ENCODE data around the gene ATP8B1.

Gene ATP8B1

GRCh38 chr18:57709335-57709734 is 93.8 kb downstream of the ATP8B1 start:
- TF ChIP-seq CTCF (IDR thresholded peaks at IDR 0.05; ENCODE audit: insufficient read depth, low read length, poor library complexity, severe bottlenecking): no peak
- DNase-seq (ENCODE audit: extremely low read depth, insufficient read length): no peak
- H3K4me3 ChIP-seq (replicated peaks; ENCODE audit: low read depth, low read length): no peak overlapping the region
- H3K36me3 ChIP-seq (ENCODE audit: control insufficient read depth, insufficient read depth, low read length): no peaks in the 10 kb centered on the region
- H3K27me3 ChIP-seq (replicated peaks; ENCODE audit: control insufficient read depth, insufficient read depth, low read length): no peaks in the 10 kb centered on the region

- no peak for DNase-seq (ENCODE audit: extremely low read depth, insufficient read length)
- H3K36me3 ChIP-seq (ENCODE audit: control insufficient read depth, insufficient read depth, low read length): no peaks in the 10 kb centered on the region
- H3K4me3 ChIP-seq (replicated peaks; ENCODE audit: low read depth, low read length): no peak overlapping the region
- no peaks in the 10 kb centered on the region for H3K27me3 ChIP-seq (replicated peaks; ENCODE audit: control insufficient read depth, insufficient read depth, low read length)
- no peak for TF ChIP-seq CTCF (IDR thresholded peaks at IDR 0.05; ENCODE audit: insufficient read depth, low read length, poor library complexity, severe bottlenecking)
Observed at GRCh38 chr18:57708288-57708687, 94.8 kb downstream of the ATP8B1 start.

GRCh38 chr18:57705832-57706595 is 97.1 kb downstream of the ATP8B1 start:
- DNase-seq (ENCODE audit: extremely low read depth, insufficient read length): no peak
- no peaks in the 10 kb centered on the region for H3K27me3 ChIP-seq (replicated peaks; ENCODE audit: control insufficient read depth, insufficient read depth, low read length)
- no peak for TF ChIP-seq CTCF (IDR thresholded peaks at IDR 0.05; ENCODE audit: insufficient read depth, low read length, poor library complexity, severe bottlenecking)
- no peaks in the 10 kb centered on the region for H3K36me3 ChIP-seq (ENCODE audit: control insufficient read depth, insufficient read depth, low read length)
- no peak overlapping the region for H3K4me3 ChIP-seq (replicated peaks; ENCODE audit: low read depth, low read length)

- TF ChIP-seq CTCF (IDR thresholded peaks at IDR 0.05; ENCODE audit: insufficient read depth, low read length, poor library complexity, severe bottlenecking): no peak
- no peak for DNase-seq (ENCODE audit: extremely low read depth, insufficient read length)
- Histone ChIP-seq H3K36me3 (ENCODE audit: control insufficient read depth, insufficient read depth, low read length) (no peaks in the 10 kb centered on the region), H3K4me3 (replicated peaks; ENCODE audit: low read depth, low read length) (no peak overlapping the region), H3K27me3 (replicated peaks; ENCODE audit: control insufficient read depth, insufficient read depth, low read length) (no peaks in the 10 kb centered on the region)
Observed at GRCh38 chr18:57705011-57705410, 98.1 kb downstream of the ATP8B1 start.

- DNase-seq (ENCODE audit: extremely low read depth, insufficient read length): no peak
- H3K36me3 ChIP-seq (ENCODE audit: control insufficient read depth, insufficient read depth, low read length): no peaks in the 10 kb centered on the region
- H3K27me3 ChIP-seq (replicated peaks; ENCODE audit: control insufficient read depth, insufficient read depth, low read length): no peaks in the 10 kb centered on the region
- no peak overlapping the region for H3K4me3 ChIP-seq (replicated peaks; ENCODE audit: low read depth, low read length)
- no peak for TF ChIP-seq CTCF (IDR thresholded peaks at IDR 0.05; ENCODE audit: insufficient read depth, low read length, poor library complexity, severe bottlenecking)
Observed at GRCh38 chr18:57698571-57699276, 104.4 kb downstream of the ATP8B1 start.
